ENCODE results near the gene DHRS9. TPM values are rescaled to one million over a fixed set of nuclear protein-coding genes. Genes with fewer than 3 reads are reported as not detected.

DHRS9 gene
- total RNA-seq, 3 donors from 2014 or later: 0.73 to 7.8 (median 3.3) TPM

GRCh38 chr2:169139993-169140767, 70.8 kb downstream of the DHRS9 start:
- Histone ChIP-seq H3K36me3 (no peaks in the 10 kb centered on the region), H3K4me1 (no peaks in the 10 kb centered on the region), H3K27ac (no peak overlapping the region), H3K27me3 (no peaks in the 10 kb centered on the region), H3K4me3 (no peak overlapping the region), H3K9me3 (no peaks in the 10 kb centered on the region)
- intact Hi-C loops (cut with DNase I; ENCODE audit: low total_unique reads): loop anchor here (10.0 kb wide), 1 partner anchor 175 kb away; no protein-coding TSS in a partner anchor
- TF ChIP-seq CTCF (IDR thresholded peaks at IDR 0.05): no peak
- no peak for TF ChIP-seq POLR2A (IDR thresholded peaks at IDR 0.05)
- TF ChIP-seq POLR2AphosphoS5 (IDR thresholded peaks at IDR 0.05): no peak
- DNase-seq (ENCODE audit: low spot score in 2 of 2): no peak

GRCh38 chr2:169141713-169142352, 72.5 kb downstream of the DHRS9 start:
- no peaks in the 10 kb centered on the region for H3K4me1 ChIP-seq
- DNase-seq (ENCODE audit: low spot score in 2 of 2): peak; percentile 26 to 53
- H3K9me3 ChIP-seq: no peaks in the 10 kb centered on the region
- no peaks in the 10 kb centered on the region for H3K36me3 ChIP-seq
- peak; percentile 44 to 73 (median 56) for TF ChIP-seq CTCF (IDR thresholded peaks at IDR 0.05)
- no peak for TF ChIP-seq POLR2AphosphoS5 (IDR thresholded peaks at IDR 0.05)
- TF ChIP-seq POLR2A (IDR thresholded peaks at IDR 0.05): no peak
- no peaks in the 10 kb centered on the region for H3K27me3 ChIP-seq
- H3K4me3 ChIP-seq: no peak overlapping the region
- H3K27ac ChIP-seq: no peak overlapping the region
- intact Hi-C loops (cut with DNase I; ENCODE audit: low total_unique reads): loop anchor here (10.0 kb wide), 1 partner anchor 177 kb away; no protein-coding TSS in a partner anchor

- no peak for TF ChIP-seq CTCF (IDR thresholded peaks at IDR 0.05)
- TF ChIP-seq POLR2A (IDR thresholded peaks at IDR 0.05): no peak
- no peak for TF ChIP-seq POLR2AphosphoS5 (IDR thresholded peaks at IDR 0.05)
- no peak overlapping the region for H3K27ac ChIP-seq
- no peaks in the 10 kb centered on the region for H3K9me3 ChIP-seq
- no peak overlapping the region for H3K4me3 ChIP-seq
- intact Hi-C loops (cut with DNase I; ENCODE audit: low total_unique reads): loop anchor here (10.0 kb wide), 1 partner anchor 179 kb away; no protein-coding TSS in a partner anchor
- H3K4me1 ChIP-seq: no peaks in the 10 kb centered on the region
- H3K36me3 ChIP-seq: no peaks in the 10 kb centered on the region
- H3K27me3 ChIP-seq: no peaks in the 10 kb centered on the region
- no peak for DNase-seq (ENCODE audit: low spot score in 2 of 2)
Measured at GRCh38 chr2:169143998-169144397, 74.6 kb downstream of the DHRS9 start.

Other genes with a start within 250 kb of the DHRS9 start
- gene SPC25, start 179.1 kb upstream of the DHRS9 start, total RNA-seq: 1 to 10 TPM in 2 of 3 donors, not detected in 1; 1.0 to 1.1 TPM
- gene G6PC2, start 168.3 kb upstream of the DHRS9 start, total RNA-seq: not detected
- 10 to 100 TPM in 1 of 3 donors, under 1 TPM in 2; under 0.01 to 18.4 (median 0.66) TPM for gene ABCB11, start 38.2 kb upstream of the DHRS9 start, total RNA-seq

Data from breast epithelium (tissue), 4 donors.